ENCODE results near the gene STYXL1.

GRCh38 chr7:76016191-76016947 lies 31.4 kb downstream of the STYXL1 start:
- TF ChIP-seq YY1 (IDR thresholded peaks at IDR 0.05; ENCODE audit: insufficient read depth, insufficient read length): no peak
- TF ChIP-seq SUZ12 (IDR thresholded peaks at IDR 0.05; ENCODE audit: extremely low read depth, insufficient read depth, insufficient read length): no peak
